ENCODE data around the gene CHMP6.
"Not testable (repeated sequence)": the region's sequence is repeated elsewhere in the genome, so short reads cannot be mapped to it uniquely, and the experiment has no call there.

Gene CHMP6

DNA sequence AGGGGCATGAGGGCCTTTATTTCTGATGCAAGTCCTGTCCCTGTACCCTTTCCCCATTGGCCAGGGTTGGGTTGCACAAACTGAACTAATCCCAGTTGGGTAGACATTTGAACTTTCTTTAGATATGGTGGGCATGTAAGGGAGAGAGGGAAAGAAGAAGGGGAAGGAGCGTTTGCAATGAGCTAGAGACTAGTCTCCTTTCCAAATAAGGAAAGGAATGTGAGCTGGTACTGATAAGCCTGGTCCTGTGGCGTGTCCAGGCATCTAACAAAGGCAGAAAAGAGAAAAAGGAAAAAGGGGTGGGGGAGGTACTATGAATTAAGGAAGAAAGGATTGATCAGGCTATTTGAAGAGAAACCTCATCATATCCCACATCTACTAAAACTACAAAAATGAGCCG is 20.3 kb downstream of the CHMP6 start:
- DNase-seq (ENCODE audit: low read depth), result no peak

DNA sequence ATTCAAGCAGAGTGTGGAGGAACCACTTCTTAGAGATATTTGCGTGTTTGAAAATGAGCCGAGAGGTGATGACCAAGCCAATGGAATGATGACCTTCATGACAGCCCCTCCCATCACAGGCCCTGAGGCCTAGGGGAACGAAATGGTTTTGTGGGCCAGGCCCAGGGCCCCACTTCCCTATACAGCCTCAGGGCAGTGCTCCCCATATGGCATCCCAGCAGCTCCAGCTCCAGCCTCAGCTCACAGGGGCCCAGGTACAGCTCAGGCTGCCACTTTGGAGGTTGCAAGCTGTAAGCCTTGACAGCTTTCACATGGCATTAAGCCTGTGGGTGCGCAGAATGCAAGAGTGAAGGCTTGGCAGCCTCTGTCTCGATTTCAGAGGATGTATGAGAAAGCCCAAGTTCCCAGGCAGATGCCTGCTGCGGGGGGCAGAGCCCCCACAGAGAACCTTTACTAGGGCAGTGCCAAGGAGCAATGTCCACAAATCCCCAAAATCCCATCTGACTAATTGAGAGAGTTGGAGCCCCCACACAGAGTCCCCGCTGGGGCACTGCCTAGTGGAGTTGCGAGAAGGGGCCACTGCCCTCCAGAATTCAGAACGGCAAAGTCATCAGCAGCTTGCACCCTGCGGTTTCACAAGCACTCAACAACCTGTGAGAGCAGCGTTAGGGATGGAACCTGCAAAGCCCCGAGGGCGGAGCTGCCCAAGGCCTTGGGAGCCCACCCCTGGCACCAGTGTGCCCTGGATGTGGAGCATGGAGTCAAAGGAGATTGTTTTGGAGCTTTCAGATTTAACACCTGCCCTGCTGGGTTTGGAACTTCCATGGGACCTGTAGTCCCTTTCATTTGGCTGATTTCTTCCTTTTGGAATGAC is 21.2 kb downstream of the CHMP6 start:
- DNase-seq (ENCODE audit: low read depth), result no peak

DNA sequence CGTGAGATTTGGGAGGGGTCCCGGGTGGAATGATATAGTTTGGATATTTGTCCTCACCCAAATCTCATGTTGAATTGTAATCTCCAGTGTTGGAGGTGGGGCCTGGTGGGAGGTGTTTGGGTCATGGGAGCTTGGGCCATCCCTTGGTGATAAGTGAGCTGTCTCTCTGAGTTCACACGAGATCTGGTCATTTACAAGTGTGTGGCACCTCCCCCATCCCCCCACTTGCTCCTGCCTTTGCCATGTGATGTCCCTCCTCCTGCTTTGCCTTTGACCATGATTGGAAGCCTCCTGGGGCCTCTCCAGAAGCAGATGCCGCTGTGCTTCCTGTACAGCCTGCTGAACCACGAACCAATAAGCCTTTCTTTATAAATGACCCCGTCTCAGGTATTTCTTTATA is 22.0 kb downstream of the CHMP6 start:
- DNase-seq (ENCODE audit: low read depth), result no peak

DNA sequence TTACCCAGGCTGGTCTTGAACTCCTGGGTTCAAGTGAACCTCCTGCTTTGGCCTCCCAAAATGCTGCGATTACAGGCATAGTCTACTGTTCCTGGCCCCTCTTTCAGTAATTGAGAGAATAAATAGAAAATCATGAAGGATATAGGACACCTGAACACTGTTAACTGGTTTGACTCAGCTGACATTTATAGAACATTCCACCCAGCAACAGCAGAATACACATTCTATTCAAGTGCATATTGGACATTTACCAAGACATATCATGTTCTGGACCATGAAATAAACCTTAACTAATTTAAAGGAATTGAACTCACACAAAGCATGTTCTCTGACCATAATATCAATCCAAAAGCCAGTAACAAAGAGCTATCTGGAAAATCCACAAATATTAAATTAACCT is 23.5 kb downstream of the CHMP6 start:
- DNase-seq (ENCODE audit: low read depth), result no peak

DNA sequence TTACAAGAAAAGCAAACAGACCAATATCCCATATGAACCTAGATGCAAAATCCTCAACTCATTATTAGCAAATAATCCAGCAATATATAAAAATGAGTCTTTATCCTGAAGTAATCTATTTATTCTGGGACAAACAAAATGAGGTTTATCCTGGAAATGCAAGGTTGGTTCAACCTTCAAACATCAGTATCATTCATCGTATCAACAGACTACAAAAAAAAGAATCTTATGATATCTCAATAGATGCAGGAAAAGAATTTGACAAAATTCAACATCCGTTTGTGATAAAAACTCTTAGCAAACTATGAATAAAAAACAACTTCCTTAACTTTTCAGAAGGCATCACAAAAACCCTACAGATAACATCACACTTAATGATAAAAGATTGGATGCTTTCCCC is 24.9 kb downstream of the CHMP6 start:
- no peak for DNase-seq (ENCODE audit: low read depth)

DNA sequence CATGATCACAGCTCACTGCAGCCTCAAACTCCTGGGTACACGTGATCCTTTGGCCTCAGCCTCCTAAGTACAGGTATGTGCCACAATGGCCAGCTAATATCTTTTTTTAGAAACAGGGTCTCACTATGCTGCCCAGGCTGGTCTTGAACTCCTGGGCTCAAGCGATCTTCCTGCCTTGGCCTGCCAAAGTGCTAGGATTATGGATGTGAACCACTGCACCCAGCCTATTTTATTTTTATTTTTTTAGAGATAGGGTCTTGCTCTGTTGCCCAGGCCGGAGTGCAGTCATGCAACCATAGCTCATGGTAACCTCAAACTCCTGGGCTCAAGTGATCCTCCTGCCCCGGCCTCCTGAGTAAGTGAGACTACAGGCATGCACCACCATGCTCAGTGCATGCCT is 25.7 kb downstream of the CHMP6 start:
- DNase-seq (ENCODE audit: low read depth), result not testable (repeated sequence)

DNA sequence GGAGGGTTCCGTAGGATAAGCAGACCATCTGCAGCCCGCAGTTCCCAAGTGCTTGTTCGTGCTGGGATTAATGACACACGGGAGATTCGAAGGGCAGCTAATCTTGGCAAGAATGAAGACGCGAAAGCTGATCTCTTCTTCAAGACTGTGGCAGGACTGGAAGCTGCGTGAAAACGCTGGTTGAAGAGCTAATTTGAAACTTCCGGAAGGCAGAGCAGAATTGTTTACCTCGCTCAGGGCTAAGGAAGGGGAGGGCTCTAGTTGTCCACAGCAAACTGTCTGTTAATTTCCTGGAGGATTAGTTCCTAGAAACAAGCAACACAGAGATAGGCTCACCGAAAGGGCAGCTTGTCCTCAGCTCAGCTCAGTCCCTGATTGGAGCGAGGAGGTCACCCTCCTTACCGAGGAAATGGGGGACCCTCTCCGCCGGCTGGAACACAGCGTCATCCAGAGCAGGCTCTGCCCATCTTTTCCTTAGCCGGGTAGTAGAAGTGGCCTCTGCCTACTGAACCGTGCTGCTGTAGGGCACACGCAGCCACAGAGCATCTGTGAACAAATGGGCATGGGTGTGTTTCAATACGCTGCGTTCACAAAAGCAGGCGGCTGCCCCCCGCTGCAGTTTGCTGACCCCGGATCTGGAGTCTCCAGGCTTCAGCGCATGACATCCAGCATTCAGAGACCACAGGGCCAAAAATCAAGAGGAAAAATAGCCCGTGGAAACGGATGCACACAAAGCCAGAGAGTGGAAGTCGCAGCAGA is 26.6 kb downstream of the CHMP6 start:
- DNase-seq (ENCODE audit: low read depth), result no peak

DNA sequence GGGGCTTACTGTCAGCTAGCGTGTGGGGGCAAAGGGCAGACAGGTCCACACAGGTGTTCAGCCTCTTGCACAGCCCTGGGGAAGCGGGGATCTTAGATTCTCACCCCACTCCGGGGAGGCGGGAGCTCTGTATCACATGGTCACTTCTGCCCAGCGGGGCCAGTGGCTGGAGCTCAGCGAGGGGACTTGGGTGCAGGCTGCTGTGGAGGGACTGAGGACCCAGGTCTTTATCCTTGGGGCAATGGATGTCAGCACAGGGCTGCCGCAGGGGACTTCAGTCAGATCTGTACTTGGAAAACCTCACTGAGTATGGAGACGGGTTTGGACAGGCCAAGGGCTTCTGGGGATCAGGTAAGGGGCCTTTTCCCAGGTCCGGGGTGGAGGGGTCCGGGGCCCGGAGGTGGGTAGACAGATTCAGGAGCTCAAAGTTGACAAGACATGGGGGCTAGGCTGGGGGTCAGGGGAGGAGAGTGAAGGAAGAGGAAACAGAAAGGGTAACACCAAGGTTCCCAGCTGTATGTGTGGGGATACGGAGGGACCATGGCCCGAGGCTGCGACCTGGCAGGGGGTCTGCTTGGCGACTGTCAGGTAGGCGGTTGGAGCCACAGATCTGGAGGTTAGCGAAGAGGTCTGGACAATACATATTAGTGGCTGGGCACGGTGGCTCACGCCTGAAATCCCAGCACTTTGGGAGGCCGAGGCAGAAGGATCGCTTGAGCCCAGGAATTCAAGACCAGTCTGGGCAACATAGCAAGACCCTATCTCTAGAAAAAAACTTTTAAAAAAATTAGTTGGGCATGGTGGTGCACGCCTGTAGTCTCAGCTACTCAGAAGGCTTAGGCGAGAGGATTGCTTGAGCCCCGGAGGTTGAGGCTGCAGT is 28.2 kb downstream of the CHMP6 start:
- DNase-seq (ENCODE audit: low read depth), result no peak

DNA sequence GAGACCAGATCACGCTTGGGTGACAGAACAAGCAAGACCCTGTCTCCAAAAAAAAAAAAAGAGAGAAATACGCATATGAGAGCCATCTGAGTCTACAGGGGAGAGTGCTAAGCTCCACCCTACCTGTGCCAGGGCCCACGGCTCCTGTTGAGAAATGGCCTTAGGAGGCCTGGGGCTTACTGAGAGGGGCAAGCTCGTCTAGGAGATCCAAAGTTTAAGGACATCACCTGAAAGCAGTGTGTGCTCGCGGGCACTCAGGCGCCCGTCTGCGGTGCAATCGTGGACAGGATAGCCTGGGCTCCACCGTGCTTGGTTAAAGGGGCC is 28.8 kb downstream of the CHMP6 start:
- no peak for DNase-seq (ENCODE audit: low read depth)

DNA sequence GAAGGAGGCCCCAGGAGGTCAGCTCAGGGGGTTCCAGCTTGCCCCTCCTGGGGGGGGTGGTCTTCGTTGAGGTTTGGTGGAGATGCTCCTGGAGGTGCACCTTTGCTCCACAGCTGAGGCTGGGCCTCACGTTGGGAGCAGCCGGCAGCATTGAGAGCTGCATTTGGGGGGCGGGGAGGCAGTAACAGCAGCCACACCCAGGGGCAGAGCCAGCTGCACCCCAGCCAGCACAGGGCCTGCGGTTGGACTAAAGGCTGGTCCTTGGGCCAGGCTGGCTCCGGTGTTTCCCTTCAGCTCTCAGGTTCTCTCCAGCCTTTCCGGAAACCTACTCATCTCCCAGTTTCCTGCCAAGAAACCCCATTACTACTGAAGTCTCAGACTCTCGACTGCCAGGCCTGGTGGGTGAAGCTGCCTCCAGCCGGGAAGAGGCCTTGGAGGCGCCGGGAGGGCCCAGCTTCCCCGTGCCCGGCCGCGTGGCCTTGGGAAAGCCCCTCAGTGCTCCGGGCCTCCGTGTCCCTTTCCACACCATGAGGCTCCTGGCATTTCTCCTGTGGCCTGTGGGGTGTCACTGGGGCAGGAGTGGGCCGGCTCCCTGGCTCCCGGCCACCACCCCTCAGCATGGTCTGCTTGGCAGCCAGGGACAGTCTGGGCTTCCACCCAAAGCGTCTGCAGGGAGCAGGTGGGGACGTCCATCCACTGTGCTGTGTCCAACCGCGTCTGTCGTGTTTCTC is 29.3 kb downstream of the CHMP6 start:
- DNase-seq (ENCODE audit: low read depth), result no peak

DNA sequence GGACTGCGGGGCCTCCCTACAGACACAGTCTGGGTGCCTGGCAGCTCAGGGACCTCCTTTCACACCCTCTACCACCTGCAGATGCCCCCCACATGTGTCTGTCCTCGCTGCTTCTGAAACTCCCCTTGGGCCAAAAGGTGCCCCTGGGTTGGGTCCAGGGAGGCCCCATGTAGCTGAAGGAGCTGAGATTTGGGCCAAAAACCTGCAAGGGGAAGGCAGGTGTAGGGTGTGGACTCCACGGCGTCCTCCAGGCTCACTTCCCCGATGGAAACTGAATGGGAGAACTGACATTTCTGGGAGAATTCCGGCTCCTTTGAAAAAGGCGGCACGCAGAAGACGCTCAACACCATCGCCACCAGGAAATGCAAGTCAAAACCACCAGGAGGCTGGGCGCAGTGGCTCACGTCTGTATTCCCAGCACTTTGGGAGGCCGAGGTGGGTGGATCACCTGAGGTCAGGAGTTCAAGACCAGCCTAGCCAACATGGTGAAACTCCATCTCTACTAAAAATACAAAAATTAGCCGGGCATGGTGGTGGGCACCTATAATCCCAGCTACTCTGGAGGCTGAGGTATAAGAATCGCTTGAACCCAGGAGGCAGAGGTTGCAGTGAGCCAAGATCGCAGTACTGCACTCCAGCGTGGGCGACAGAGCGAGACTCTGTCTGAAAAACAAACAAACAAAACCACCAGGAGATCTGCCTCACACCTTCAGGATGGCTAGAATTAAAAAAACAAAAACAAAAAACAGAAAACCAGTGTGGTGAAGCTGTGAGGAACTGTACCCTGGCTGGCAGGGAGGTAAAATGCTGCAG is 30.1 kb downstream of the CHMP6 start:
- DNase-seq (ENCODE audit: low read depth), result no peak

DNA sequence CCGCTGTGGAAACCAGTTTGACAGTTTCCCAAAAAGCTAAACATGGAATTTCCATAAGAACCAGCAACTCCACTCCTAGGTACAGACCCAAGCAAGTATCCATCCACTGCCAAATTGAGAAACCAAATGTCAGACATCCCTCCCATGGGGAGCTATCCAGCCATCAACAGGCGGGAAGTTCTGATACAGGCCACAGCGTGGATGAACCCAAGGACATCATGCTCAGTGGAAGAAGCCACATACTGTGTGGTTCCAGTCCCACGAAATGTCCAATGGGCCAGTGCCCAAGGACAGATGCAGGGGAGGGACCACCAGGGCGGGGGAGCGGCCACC is 30.7 kb downstream of the CHMP6 start:
- no peak for DNase-seq (ENCODE audit: low read depth)

DNA sequence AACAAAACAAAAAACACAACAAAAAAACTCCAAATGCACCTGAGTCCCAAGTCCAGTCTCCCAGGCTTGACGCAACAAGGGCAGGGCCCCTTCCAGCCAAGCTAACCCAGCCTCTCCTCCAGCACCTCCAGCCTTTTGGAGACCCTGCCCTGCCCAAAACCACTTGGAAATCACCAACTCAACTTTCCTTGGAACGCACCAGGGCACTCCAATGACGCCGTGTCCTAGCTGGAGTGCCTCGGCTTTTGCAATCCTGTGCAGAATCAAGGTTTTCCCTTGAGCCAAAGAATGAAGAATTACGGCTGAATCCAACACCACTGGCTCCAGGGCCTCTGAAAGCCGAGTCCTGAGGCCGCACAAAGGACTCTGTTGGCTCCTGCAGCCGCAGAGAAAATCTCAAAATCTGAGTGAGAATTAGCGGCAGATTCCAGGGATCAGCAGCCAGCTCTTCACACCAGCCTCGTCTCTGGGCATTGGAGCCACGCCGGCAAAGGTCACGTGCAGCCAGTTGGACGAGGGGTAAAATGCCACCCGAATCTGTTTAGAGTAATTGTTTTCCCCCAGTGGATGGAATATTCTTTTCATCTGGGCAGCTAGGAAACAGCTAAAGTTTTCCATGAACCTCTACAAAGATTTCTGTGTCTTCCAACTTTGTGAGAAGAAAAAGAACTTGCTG is 33.6 kb downstream of the CHMP6 start:
- DNase-seq (ENCODE audit: low read depth), result no peak

DNA sequence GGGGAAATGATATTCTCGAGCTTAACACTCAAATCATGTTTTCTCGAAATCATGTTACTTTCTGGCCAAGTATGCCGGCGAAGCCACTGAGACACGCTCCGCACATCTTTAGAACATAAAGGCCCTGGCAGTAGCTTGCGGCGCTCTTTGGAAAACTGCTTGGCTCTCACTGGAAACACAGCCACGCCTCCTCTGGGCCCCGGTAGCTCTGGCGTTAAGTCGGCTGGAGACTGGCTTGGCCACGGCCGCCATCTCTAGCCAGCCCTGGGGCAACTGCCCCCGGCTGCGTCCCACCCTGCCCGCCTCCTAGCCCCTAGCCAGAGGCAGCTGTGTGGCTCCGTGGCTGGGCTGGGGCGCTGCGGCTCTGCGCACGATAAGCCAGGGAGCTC is 34.1 kb downstream of the CHMP6 start:
- no peak for DNase-seq (ENCODE audit: low read depth)

DNA sequence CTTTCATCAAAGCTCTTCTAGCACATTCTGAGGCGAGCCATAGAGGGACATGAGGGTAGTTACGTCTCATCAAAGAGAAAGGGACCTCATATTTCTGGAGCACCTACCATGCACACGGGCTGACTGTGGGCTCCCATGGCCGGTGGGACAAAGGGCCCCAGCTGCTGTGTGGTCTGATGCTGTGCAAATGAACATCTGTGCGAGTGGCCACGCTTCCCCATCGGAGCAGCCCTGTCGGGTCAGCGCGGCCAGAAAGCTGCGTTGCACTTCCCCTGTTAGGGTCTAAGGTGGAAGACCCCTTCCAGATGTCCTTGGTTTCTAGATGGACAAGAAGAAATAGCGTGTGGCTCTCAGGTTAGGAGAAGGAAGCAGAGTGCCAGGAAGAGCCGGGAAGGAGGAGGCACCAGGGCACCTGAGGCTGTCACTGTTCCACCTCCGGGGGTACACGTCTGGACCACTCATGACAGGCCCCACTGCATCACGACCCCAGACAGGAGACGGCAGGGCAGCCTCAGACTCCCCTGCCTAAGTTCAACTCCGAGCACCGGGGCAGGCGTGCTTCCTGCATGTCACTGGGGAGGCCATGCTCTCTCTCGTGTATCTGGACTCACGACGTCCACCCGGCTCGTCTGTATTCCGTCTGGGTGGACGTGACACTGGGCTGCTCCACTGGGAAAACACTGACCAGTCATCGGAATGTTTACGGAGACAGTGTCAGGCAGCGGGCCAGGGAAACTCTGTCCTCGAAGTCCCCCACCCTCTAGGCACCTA is 34.8 kb downstream of the CHMP6 start:
- no peak for DNase-seq (ENCODE audit: low read depth)

DNA sequence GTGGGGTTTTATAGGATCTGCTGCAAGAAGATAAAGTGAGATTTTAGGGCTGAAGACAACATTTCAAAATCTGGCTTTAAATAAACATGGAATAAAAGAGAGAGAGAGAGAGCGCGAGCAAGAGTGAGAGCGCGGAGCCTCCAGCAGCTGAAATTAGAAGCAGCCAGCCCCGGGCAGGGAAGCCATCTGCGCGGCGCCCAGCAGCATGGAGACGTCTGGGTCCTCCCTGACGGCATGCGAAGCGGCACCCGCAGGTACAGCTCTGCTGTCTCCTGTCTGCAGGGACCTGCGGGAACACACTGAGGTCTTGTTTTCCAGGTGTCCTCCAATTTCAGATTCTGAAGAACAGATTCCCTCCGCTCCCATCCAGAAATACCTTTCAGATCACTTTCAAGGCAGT is 35.4 kb downstream of the CHMP6 start:
- DNase-seq (ENCODE audit: low read depth), result no peak

DNA sequence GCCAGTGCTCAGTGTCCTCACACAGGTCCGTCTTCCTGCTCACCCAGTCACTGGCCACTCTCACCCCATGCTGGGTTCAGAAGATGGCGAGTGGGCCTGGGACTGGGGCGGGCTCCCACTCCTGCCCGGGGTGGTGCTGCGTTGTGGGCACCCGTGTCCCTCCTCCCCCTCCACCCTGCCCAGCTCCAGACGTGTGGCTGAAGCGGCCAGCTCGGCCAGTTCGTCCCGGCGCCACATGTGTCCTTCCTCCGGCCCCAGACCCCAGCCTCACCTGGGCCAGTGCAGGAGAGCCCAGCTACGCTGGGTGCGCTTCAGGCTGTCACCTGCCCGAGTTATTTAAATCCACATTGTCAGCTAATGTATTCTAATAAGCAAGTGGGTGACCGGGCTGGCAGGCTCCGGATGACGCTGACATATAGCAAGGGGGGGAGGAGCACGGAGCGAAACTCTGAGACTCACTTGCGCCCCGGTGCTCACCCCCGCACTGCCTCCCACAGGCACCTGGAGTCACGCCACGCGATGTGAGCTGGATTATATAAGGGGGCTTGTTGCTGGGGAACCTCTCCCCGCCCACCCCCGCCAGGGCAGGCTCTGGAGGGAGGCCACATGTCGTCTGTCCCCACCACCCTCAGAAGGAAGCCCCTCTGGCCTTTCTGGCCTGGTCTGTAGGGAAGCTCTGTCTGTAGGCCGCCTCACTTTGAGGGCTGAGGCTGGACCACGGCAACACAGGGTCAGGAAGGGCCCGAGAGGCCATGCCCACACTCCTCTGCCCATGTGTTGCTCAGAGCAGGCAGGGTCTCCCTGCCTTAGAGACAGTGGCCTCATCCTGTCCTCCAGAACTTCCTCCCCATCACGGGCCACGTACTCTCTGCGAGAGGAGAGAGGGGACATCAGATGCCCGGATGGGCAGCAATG is 36.2 kb downstream of the CHMP6 start:
- DNase-seq (ENCODE audit: low read depth), result no peak

DNA sequence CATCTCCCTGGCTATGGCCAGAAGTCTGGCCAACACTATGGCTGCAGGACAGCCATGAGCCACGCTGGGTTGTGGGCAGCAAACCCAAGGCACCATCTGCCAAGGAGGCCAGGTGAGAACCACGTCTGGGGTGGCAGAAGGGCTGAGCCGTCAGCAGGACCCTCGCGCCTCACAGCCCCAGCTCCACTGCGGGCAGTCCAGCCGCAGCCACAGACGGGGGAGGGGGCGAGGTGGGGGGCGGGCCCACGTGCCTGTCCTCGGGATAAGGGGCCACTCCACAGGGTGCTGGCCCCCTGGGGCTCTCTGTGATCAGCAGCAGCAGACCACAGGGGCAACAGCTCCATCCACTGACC is 36.8 kb downstream of the CHMP6 start:
- no peak for DNase-seq (ENCODE audit: low read depth)

DNA sequence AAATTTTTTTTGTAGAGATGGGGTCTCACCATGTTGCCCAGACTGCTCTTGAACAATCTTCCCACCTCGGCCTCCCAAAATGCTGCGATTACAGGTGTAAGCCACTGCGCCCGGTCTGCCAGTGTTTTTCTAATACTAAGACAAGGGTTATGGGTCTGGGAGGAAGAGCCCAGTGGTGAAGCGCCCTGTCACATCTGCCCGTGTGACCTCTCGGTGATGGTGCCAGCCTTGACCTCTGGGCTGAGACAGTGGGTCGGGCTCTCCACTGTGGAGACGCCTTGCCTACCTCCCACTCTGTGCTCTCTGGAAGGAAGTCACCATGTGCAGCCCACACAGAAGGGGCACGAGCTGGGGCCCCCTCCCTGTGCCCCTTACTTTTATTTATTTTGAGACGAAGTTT is 38.2 kb downstream of the CHMP6 start:
- DNase-seq (ENCODE audit: low read depth), result no peak
